GM12801 (cell line): ENCODE measurements around the gene TXNL1.

Experiments
- CTCF ChIP-seq: IDR thresholded peaks from one replicate; pipeline ENCODE4 v1.5.1; 2011; ENCODE audit warnings: control low read depth; ENCODE audit not compliant: insufficient read length; ENCODE audit errors: extremely low read depth

The TXNL1 gene

GRCh38 chr18:56565046-56565445 is 73.3 kb downstream of the TXNL1 start:
- no peak for TF ChIP-seq CTCF

DNA sequence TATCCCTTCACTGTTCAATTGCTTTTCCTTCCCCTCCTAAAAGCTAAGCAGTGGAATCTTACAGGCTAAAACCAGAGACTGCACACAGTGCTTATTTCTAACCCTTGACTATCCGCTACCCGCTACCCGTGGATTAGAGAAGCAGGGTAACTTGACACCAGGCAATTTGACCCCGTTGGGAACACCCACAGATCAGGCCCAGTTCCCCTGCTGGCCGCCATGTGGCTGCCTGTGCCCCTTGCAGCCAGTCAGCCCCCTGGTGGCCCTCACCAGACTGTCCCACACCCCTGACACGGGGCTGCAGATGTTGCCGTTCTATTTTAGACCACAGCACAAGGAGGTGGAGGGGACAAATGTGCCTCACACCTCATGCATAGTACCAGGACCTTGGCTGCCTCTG is 74.8 kb downstream of the TXNL1 start:
- no peak for TF ChIP-seq CTCF

GRCh38 chr18:56562479-56562878 is 75.9 kb downstream of the TXNL1 start:
- TF ChIP-seq CTCF, result no peak

- TF ChIP-seq CTCF, result no peak
Observed at GRCh38 chr18:56560992-56561391, 77.4 kb downstream of the TXNL1 start.

DNA sequence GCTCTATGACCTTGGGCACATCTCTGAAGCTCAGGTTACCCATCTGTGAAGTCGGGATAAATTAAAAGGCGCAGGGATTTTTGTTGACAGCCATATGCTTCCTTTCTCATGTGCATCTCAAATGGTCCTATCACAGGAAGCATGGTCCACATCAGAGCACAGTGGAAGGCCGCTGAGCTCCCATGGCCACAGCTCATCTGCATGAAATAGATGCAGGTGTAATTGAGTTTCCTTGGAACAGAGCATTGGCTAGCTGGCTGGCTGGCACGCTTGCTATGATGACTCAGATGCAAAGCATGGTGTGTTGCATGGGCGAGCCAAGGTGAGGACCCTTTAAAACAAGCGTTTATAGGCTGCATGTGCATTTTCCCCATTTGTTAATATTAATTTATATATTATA is 79.3 kb downstream of the TXNL1 start:
- no peak for TF ChIP-seq CTCF

DNA sequence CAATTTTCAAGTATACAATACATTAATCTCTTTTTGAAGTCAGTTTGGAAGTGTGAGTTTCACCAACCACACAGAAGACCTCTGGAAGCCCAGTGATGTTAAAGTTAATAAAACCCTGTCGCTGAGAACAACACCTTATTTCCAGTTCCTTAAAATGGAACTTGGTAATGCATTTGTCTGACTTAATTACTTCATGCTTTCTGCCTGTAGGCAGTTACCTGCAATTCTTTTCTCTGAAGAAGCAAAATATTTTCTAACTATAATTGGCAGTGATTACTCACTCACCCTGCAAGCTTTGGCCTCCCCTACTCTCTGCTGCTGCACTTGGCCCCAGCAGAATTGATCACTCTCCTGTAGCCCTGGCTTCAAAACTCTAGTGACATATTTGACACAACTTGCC is 81.5 kb downstream of the TXNL1 start:
- TF ChIP-seq CTCF, result no peak

- no peak for TF ChIP-seq CTCF
Observed at GRCh38 chr18:56550121-56550520, 88.3 kb downstream of the TXNL1 start.
